Naive B cell (primary cell): ENCODE results near the gene TNNT1. TPM values are rescaled to one million over a fixed set of nuclear protein-coding genes. Genes with fewer than 3 reads are reported as not detected.
"Not testable (repeated sequence)": the region's sequence is repeated elsewhere in the genome, so short reads cannot be mapped to it uniquely, and the experiment has no call there.

Source experiments
- ATAC-seq, 2 donors: fragments of 150-1000 bp; cut with Tn5 transposase; 2 replicates each; pipeline ENCODE4 v1.10.0; 2021; ENCODE audit warnings: low read depth in 2 of 2, mild to moderate bottlenecking in 2 of 2, moderate library complexity in 2 of 2
- DNase-seq: peaks from one replicate; pipeline ENCODE4 v3.0.0; 2022
- H3K27ac Mint-ChIP-seq, 6 donors: one replicate each; pipeline ENCODE4 v1.8.0; 2020 to 2022; ENCODE audit warnings: mild to moderate bottlenecking in 6 of 6, mixed read lengths in 6 of 6, moderate library complexity in 5 of 6, inconsistent platforms in 2 of 6
- H3K27me3 Mint-ChIP-seq, 3 donors: one replicate each; pipeline ENCODE4 v1.8.0; 2021 to 2022; ENCODE audit warnings: mixed read lengths in 3 of 3, mild to moderate bottlenecking in 1 of 3
- H3K36me3 Mint-ChIP-seq, 2 donors: one replicate each; pipeline ENCODE4 v1.8.0; 2020 to 2022; ENCODE audit warnings: mixed read lengths in 2 of 2, inconsistent platforms in 1 of 2, mild to moderate bottlenecking in 1 of 2
- H3K4me1 Mint-ChIP-seq, 3 donors: one replicate each; pipeline ENCODE4 v1.8.0; 2020 to 2022; ENCODE audit warnings: mixed read lengths in 3 of 3, inconsistent platforms in 1 of 3, mild to moderate bottlenecking in 1 of 3, moderate library complexity in 1 of 3
- H3K4me3 Mint-ChIP-seq, 8 donors: one replicate each; pipeline ENCODE4 v1.8.0; 2020 to 2022; ENCODE audit warnings: mild to moderate bottlenecking in 8 of 8, mixed read lengths in 8 of 8, moderate library complexity in 8 of 8, inconsistent platforms in 2 of 8
- H3K9me3 Mint-ChIP-seq, 7 donors: one replicate each; pipeline ENCODE4 v1.8.0; 2020 to 2022; ENCODE audit warnings: mixed read lengths in 7 of 7, mild to moderate bottlenecking in 5 of 7, inconsistent platforms in 2 of 7, moderate library complexity in 1 of 7
- polyA plus RNA-seq, 6 donors: library from polyadenylated mRNA; unstranded; fragments of 300-500 nt; fragmentation: Illumina TruSeq; gene quantifications; one replicate each; pipeline ENCODE4 v1.2.3, GENCODE V29; 2021; ENCODE audit warnings: low read depth in 6 of 6

TNNT1 gene
- polyA plus RNA-seq, 6 donors from 2014 or later: not detected

DNA sequence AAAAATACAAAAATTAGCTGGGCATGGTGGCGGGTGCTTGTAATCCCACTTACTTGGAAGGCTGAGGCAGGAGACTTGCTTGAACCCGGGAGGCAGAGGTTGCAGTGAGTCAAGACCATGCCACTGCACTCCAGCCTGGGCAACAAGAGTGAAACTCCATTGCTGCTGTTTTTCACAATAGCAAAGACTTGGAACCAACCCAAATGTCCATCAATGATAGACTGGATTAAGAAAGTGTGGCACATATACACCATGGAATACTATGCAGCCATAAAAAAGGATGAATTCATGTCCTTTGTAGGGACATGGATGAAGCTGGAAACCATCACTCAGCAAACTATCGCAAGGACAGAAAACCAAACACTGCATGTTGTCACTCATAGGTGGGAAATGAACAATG is 41.8 kb downstream of the TNNT1 start:
- not testable (repeated sequence) for H3K9me3 Mint-ChIP-seq, H3K27me3 Mint-ChIP-seq, H3K4me3 Mint-ChIP-seq, DNase-seq, H3K27ac Mint-ChIP-seq, ATAC-seq
- peaks cover 10 to 23% (median 13%) of the 10 kb centered on the region in 3 donors for H3K4me1 Mint-ChIP-seq
- peaks cover 0 to 13% of the 10 kb centered on the region in 2 donors for H3K36me3 Mint-ChIP-seq

DNA sequence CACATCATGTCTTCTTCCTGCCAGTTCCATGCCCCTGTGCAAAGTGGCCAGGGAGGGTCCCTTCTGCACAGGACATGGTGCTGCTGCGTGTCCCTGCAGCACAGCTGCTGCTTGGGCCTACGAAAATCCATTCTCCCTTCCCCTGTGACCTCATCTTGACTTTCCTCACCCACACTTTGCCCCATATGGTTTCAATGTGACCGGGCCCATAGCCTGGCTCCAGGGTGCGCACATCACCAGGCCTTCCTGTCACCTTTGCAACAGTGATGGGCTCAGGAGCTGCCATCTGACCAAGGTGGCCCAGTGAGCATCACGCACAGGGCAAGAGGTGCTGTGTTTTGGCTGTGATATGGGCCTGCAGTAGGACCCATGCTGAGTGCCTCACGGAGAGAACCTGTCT is 42.4 kb downstream of the TNNT1 start:
- no peak overlapping the region for H3K27ac Mint-ChIP-seq
- H3K4me1 Mint-ChIP-seq: peaks cover 8 to 22% (median 17%) of the 10 kb centered on the region in 3 donors
- peak overlapping the region in 1 of 8 donors; percentile 26 for H3K4me3 Mint-ChIP-seq
- peaks cover 0 to 1% (median 0%) of the 10 kb centered on the region in 7 donors for H3K9me3 Mint-ChIP-seq
- DNase-seq (no peak), ATAC-seq (no peak)
- H3K27me3 Mint-ChIP-seq: no peaks in the 10 kb centered on the region
- H3K36me3 Mint-ChIP-seq: peaks cover 0 to 13% of the 10 kb centered on the region in 2 donors

DNA sequence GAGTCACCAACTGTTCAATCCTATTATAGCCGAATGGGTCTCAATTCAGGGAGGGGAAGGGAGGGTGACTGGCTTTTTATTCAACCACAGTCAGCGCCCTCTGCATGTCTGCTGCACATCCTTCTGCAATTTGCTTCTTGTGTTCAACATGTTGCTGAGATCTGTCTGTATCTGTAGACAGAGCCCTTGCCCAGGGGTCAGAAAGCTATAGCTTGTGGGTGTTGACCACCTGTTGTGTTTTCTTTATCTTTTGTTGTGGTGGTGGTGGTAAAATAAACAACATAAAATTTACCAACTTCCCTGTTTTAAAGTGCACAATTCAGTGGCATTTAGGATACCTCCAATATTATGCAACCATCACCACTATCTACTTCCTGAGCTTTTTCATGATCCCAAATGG is 43.8 kb downstream of the TNNT1 start:
- H3K36me3 Mint-ChIP-seq: peaks cover 0 to 13% of the 10 kb centered on the region in 2 donors
- peaks cover 0 to 1% (median 0%) of the 10 kb centered on the region in 7 donors for H3K9me3 Mint-ChIP-seq
- H3K4me1 Mint-ChIP-seq: peaks cover 6 to 13% (median 10%) of the 10 kb centered on the region in 3 donors
- H3K4me3 Mint-ChIP-seq: no peak overlapping the region
- DNase-seq (no peak), ATAC-seq (no peak)
- H3K27ac Mint-ChIP-seq: no peak overlapping the region
- H3K27me3 Mint-ChIP-seq: no peaks in the 10 kb centered on the region

GRCh38 chr19:55103190-55103589 is 45.8 kb downstream of the TNNT1 start:
- peak overlapping the region in 1 of 6 donors; percentile 72 for H3K27ac Mint-ChIP-seq
- ATAC-seq (no peak), DNase-seq (no peak)
- H3K9me3 Mint-ChIP-seq: peaks cover 0 to 1% (median 0%) of the 10 kb centered on the region in 7 donors
- H3K4me1 Mint-ChIP-seq: peaks cover 0 to 12% (median 0%) of the 10 kb centered on the region in 3 donors
- H3K27me3 Mint-ChIP-seq: no peaks in the 10 kb centered on the region
- no peak overlapping the region for H3K4me3 Mint-ChIP-seq
- peaks cover 0 to 14% of the 10 kb centered on the region in 2 donors for H3K36me3 Mint-ChIP-seq

DNA sequence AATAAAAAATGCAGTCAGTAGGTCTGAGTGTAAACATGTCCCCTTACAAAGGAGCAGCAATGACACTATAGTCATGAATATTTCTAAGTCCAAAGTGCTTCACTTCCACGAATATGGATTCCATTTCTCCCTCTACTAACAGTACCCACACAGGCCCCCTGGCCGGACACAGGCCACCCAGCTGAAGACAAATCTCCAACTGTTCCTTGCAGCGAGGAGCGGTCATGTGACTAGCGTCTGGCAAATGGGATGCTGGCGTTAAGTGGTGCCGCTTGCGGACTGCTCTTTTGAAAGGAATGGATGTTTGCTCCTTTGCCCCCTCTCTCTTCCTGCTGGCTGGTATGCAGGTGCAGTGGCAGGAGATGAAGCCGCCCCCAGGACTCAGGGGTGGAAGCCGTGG is 47.7 kb downstream of the TNNT1 start:
- Mint-ChIP-seq H3K36me3 (peaks cover 0 to 14% of the 10 kb centered on the region in 2 donors), H3K27ac (no peak overlapping the region), H3K9me3 (peaks cover 0 to 1% (median 0%) of the 10 kb centered on the region in 7 donors), H3K4me3 (no peak overlapping the region), H3K4me1 (peaks cover 0 to 12% (median 0%) of the 10 kb centered on the region in 3 donors), H3K27me3 (no peaks in the 10 kb centered on the region)
- ATAC-seq: no peak
- no peak for DNase-seq

- peaks cover 0 to 12% (median 0%) of the 10 kb centered on the region in 3 donors for H3K4me1 Mint-ChIP-seq
- peaks cover 0 to 1% (median 0%) of the 10 kb centered on the region in 7 donors for H3K9me3 Mint-ChIP-seq
- ATAC-seq: no peak
- no peak overlapping the region for H3K4me3 Mint-ChIP-seq
- DNase-seq: no peak
- H3K27ac Mint-ChIP-seq: no peak overlapping the region
- peaks cover 0 to 11% of the 10 kb centered on the region in 2 donors for H3K36me3 Mint-ChIP-seq
- H3K27me3 Mint-ChIP-seq: no peaks in the 10 kb centered on the region
Observed at GRCh38 chr19:55099557-55100506, 49.2 kb downstream of the TNNT1 start.

DNA sequence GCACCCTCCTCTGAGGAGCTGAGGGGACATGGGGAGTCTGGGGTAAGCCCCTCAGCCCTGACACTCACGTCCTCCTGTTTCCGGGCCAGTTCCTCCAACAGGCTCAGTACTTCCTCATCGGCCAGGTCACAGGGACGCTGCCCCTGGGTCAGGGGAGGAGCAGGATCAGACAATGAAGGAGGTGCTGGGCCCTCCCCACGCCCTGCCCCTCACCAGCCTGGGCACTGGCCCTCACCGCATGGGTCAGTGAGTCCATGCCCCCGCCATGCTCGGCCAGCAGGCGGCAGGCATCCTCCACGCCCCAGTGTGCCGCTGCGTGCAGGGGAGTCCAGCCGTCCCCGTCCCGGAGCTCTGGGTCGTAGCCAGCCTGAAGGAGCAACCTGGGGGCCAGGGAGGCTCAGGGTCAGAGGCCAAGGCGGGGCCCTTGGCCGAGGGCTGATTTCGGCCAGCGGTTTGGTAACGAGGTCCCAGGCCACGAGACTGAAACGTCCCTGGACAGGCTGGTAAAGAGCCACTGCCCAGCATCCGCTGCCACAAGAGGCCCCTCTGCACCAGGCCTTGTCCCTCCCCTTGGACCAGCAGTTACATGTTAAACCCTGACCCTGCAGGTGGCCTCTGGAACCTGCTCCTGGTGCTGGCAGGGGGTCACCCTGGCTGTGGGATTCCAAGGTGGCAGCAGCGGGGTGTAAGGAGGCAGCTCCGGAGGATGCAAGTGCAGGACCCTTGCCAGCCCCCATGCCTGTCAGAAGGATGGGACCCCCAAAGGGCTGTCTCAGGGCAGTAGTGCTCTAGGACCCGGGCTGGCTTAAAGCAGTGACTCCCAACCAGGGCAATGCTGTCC is 50.1 kb downstream of the TNNT1 start:
- Mint-ChIP-seq H3K9me3 (peaks cover 0 to 1% (median 0%) of the 10 kb centered on the region in 7 donors), H3K4me3 (no peak overlapping the region), H3K27ac (no peak overlapping the region), H3K4me1 (peaks cover 0 to 12% (median 0%) of the 10 kb centered on the region in 3 donors), H3K36me3 (peaks cover 0 to 15% of the 10 kb centered on the region in 2 donors), H3K27me3 (no peaks in the 10 kb centered on the region)
- DNase-seq (no peak), ATAC-seq (no peak)

DNA sequence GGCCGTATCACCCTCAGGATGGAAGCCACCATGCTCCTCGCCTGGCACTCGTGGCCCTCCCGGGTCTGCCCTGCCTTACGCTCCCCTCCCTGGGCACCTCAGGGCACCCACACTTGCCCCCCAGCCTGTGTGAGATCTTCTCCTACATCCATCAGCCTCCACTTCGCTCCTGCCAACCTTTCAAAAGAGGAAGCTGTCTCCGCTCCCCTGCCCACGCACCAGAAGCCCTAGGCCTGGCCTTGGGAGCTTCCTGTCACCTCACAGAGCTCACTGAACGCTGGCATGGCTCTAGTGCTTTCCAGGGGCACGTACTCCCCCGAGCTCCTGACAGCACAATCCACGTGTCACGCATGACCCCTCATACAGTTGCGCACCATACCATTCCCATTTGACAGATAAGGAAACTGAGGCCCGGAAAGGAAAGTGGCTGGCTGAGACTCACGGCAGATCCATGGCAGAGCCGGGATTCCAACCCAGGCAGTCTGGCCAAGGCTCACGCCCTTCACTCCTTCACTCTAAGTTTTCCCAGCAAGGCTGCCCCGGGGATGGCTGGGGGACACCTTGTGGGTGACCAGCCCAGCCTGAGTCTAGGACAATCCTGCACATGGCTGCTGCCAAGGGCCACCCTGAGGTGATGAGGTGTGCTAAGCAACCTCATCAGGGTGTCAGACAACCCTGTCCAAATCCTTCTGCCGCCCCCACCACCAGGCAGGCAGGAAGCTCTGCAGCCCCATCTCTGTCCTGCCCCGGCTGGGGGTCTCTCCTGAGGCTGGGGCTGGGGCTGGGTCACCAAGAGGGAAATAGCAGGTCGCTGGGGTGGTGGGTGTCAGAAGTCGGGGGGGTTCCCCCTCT is 50.9 kb downstream of the TNNT1 start:
- H3K27me3 Mint-ChIP-seq: no peaks in the 10 kb centered on the region
- H3K36me3 Mint-ChIP-seq: peaks cover 0 to 15% of the 10 kb centered on the region in 2 donors
- no peak overlapping the region for H3K4me3 Mint-ChIP-seq
- ATAC-seq (no peak), DNase-seq (no peak)
- H3K9me3 Mint-ChIP-seq: peaks cover 0 to under 1% (median 0%) of the 10 kb centered on the region in 7 donors
- peaks cover 0 to 12% (median 0%) of the 10 kb centered on the region in 3 donors for H3K4me1 Mint-ChIP-seq
- H3K27ac Mint-ChIP-seq: peak overlapping the region in 1 of 6 donors; percentile 47

DNA sequence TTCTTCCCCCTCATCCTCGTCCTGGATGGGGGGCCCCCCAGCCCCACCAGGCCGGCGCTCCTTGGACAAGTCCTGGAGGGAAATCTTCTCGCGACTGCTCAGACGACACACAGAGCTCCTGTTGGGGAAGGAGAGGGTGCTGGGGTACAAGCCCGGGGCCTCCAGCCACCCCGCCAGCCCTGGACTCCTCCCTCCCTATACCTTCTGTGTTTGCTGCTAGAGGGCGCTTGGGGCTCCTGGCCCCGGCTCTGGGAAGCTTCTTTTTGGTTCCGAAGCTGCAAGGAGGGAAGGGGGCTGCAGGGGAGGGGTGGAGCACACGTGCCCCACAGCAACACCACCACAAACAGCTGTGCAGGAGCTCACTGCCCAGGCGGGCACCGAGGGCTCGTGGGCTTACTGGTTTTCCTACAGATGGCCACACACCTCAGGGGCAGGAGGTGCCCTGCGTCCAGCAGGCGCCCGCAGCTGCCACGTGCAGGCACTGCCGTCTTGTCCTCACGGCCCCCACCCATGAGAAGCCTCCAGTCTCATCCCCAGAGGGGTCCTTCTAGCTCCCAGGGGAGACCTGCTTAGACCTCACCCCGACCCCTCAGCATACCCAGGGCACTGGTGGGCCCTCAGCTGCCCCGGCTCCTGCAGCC is 52.8 kb downstream of the TNNT1 start:
- Mint-ChIP-seq H3K4me3 (no peak overlapping the region), H3K36me3 (peaks cover 0 to 15% of the 10 kb centered on the region in 2 donors), H3K9me3 (no peaks in the 10 kb centered on the region), H3K27ac (no peak overlapping the region), H3K27me3 (no peaks in the 10 kb centered on the region), H3K4me1 (peaks cover 0 to 8% (median 0%) of the 10 kb centered on the region in 3 donors)
- DNase-seq (no peak), ATAC-seq (no peak)

DNA sequence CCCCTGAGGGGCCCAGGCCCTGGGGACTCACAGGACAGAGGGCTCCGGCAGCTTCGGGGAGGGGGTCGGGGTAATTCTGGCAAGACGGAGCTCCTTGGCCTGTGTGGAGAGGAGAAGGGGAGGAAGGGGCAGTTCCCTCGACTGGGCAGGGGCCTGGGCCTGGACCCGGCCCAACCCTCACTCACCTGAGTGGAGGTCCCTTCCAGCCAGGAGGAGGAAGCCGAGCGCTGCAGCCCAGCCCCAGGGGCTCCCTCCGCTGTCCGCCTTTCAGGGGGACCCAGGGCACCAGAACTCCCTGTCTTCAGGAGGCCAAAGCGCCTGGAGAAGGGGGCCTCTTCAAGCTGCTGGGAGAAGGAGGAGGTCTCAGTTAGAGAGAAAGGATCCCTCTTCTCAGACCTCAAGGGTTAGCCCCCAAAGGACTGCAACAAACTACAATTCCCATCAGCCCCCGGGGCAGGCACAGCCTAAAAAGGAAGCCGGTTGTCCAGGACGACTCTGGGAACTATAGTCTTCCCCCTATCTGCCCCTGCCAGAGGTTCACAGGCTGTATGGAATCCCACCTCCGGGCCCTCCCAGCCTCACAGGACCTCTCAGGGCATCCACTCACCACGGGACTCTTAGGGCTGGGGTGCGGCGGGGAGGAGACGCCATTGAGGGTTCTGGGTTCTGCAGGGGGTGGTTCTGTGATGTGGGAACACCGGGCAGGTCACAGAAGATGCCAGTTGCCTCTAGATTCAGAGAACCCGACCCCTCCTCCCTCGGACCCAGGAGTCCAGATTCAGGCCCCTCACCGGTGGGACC is 53.5 kb downstream of the TNNT1 start:
- Mint-ChIP-seq H3K4me3 (no peak overlapping the region), H3K4me1 (peaks cover 0 to 8% (median 0%) of the 10 kb centered on the region in 3 donors), H3K27ac (peak overlapping the region in 1 of 6 donors; percentile 30), H3K36me3 (peaks cover 0 to 15% of the 10 kb centered on the region in 2 donors), H3K27me3 (no peaks in the 10 kb centered on the region), H3K9me3 (no peaks in the 10 kb centered on the region)
- ATAC-seq (no peak), DNase-seq (no peak)

- DNase-seq (no peak), ATAC-seq (no peak)
- Mint-ChIP-seq H3K27me3 (peaks cover 3 to 4% (median 4%) of the 10 kb centered on the region in 3 donors), H3K4me3 (no peak overlapping the region), H3K9me3 (no peaks in the 10 kb centered on the region), H3K36me3 (peaks cover 0 to 19% of the 10 kb centered on the region in 2 donors), H3K4me1 (peaks cover 3 to 10% (median 4%) of the 10 kb centered on the region in 3 donors), H3K27ac (no peak overlapping the region)
Observed at GRCh38 chr19:55094456-55095259, 54.3 kb downstream of the TNNT1 start.
